DND-41 (cell line): ENCODE data around the gene EYA2.

Experiments
- ATAC-seq: fragments of 200-7000 bp; cut with Tn5 transposase; 3 replicates; pipeline ENCODE4 v1.9.1; 2021; ENCODE audit warnings: low read depth; ENCODE audit not compliant: insufficient read depth
- DNase-seq: peaks from one replicate; pipeline ENCODE4 v3.0.0-alpha.2; 2020
- H2AFZ ChIP-seq: 2 replicates; pipeline ENCODE4 v1.6.0; 2012; ENCODE audit warnings: low read depth, low read length
- H3K27ac ChIP-seq: 2 replicates; pipeline ENCODE4 v1.5.1; 2012; ENCODE audit warnings: low read length, inconsistent platforms
- H3K27me3 ChIP-seq: fragments of 200-600 bp; sonication (generic); 2 replicates; pipeline ENCODE4 v1.6.0; 2012; ENCODE audit warnings: low read length, mild to moderate bottlenecking, inconsistent platforms; ENCODE audit not compliant: insufficient read depth, poor library complexity
- H3K36me3 ChIP-seq: 2 replicates; pipeline ENCODE4 v1.5.1; 2012; ENCODE audit warnings: low read length, inconsistent platforms; ENCODE audit not compliant: insufficient read depth
- H3K4me1 ChIP-seq: 2 replicates; pipeline ENCODE4 v1.5.1; 2012; ENCODE audit warnings: mild to moderate bottlenecking, low read length; ENCODE audit not compliant: insufficient read depth
- H3K4me2 ChIP-seq: 2 replicates; pipeline ENCODE4 v1.6.0; 2012; ENCODE audit warnings: mild to moderate bottlenecking, moderate library complexity, low read length, inconsistent platforms; ENCODE audit not compliant: insufficient read depth
- H3K4me3 ChIP-seq, 2 experiments: fragments of 200-600 bp in 1 of 2; shearing (Covaris generic) in 1 of 2; 2 replicates each; pipeline ENCODE4 v1.5.1; 2012 to 2016; ENCODE audit warnings: inconsistent platforms in 2 of 2, low read length in 2 of 2, mild to moderate bottlenecking in 2 of 2, low read depth in 1 of 2, moderate library complexity in 1 of 2
- H3K79me2 ChIP-seq: 2 replicates; pipeline ENCODE4 v1.6.0; 2012; ENCODE audit warnings: low read length, inconsistent platforms; ENCODE audit not compliant: insufficient read depth
- H3K9ac ChIP-seq: 2 replicates; pipeline ENCODE4 v1.6.0; 2012; ENCODE audit warnings: low read depth, mild to moderate bottlenecking, inconsistent platforms, low read length, moderate library complexity
- H3K9me3 ChIP-seq: 2 replicates; pipeline ENCODE4 v1.5.1; 2012; ENCODE audit warnings: low read length, moderate library complexity, mild to moderate bottlenecking, inconsistent platforms; ENCODE audit not compliant: insufficient read depth, severe bottlenecking
- H4K20me1 ChIP-seq: 2 replicates; pipeline ENCODE4 v1.6.0; 2012; ENCODE audit warnings: low read length; ENCODE audit not compliant: insufficient read depth
- EZH2 ChIP-seq: IDR thresholded peaks from 3 replicates; pipeline ENCODE4 v1.6.1; 2012; ENCODE audit warnings: borderline replicate concordance, low read depth, mild to moderate bottlenecking, moderate library complexity, low read length, inconsistent platforms; ENCODE audit not compliant: severe bottlenecking
- TF ChIP-seq, protein P1 (sequence below): IDR thresholded peaks from 2 replicates; pipeline ENCODE4 v1.5.1; 2012; ENCODE audit warnings: borderline replicate concordance, low read length, moderate library complexity, mild to moderate bottlenecking; ENCODE audit not compliant: poor library complexity, severe bottlenecking; ENCODE audit errors: extremely low read depth

EYA2 gene

DNA sequence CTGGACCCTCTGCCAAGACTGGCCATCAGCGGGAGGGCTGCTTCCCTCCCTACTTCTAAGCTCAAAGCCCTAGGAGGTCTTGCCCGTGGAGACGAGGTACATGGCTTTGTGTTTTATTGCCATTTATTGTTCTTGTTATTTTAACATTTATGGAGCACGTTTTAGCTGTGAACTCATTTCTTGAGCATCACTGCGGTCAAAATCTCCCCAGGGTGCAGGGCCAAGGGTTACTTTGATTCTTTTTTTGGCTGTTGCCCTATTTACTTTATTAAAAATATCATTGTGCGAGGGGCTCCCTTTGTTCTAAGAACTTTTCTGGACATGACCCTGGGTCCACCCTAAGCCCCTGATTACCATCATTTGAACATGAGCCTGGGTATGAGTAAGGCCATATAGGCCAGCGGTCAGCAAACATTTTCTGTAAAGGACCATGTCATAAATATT, 51.6 kb downstream of the EYA2 start:
- TF ChIP-seq, protein P1, sequence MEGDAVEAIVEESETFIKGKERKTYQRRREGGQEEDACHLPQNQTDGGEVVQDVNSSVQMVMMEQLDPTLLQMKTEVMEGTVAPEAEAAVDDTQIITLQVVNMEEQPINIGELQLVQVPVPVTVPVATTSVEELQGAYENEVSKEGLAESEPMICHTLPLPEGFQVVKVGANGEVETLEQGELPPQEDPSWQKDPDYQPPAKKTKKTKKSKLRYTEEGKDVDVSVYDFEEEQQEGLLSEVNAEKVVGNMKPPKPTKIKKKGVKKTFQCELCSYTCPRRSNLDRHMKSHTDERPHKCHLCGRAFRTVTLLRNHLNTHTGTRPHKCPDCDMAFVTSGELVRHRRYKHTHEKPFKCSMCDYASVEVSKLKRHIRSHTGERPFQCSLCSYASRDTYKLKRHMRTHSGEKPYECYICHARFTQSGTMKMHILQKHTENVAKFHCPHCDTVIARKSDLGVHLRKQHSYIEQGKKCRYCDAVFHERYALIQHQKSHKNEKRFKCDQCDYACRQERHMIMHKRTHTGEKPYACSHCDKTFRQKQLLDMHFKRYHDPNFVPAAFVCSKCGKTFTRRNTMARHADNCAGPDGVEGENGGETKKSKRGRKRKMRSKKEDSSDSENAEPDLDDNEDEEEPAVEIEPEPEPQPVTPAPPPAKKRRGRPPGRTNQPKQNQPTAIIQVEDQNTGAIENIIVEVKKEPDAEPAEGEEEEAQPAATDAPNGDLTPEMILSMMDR, result no peak
- no peak for TF ChIP-seq EZH2
- peaks cover 17% of the 10 kb centered on the region for H3K27me3 ChIP-seq

DNA sequence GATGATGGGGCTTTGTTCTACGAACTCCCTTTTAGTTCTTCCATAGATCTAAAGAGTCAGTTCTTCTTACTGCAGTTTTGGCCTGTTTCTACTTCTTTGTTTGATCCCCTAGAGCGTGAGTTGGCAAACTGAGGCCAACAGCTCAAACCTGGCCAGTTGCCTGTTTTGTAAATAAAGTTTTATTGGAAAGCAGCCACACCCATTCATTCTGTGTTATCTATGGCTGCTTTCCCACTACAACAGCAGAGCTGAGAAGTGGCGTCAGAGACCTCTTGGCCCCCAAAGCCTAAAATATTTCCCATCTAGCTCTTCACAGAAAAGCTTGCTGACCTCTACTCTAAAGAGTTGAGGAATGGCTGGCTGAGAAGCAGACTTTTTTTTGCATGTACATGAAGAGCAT, 52.2 kb downstream of the EYA2 start:
- ATAC-seq (no peak), DNase-seq (no peak)
- no peak for TF ChIP-seq EZH2
- TF ChIP-seq, protein P1, result no peak
- Histone ChIP-seq H3K4me3 (no peak overlapping the region), H4K20me1 (no peaks in the 10 kb centered on the region), H3K36me3 (no peaks in the 10 kb centered on the region), H3K4me2 (no peak overlapping the region), H3K4me1 (no peaks in the 10 kb centered on the region), H3K27me3 (peaks cover 11% of the 10 kb centered on the region), H3K9me3 (no peaks in the 10 kb centered on the region), H3K27ac (no peak overlapping the region), H3K9ac (no peak overlapping the region), H2AFZ (no peak overlapping the region), H3K79me2 (no peaks in the 10 kb centered on the region)

More for the DNA sequence above, 51.6 kb downstream of the EYA2 start:
- Histone ChIP-seq H4K20me1 (no peaks in the 10 kb centered on the region), H3K79me2 (no peaks in the 10 kb centered on the region), H3K36me3 (no peaks in the 10 kb centered on the region), H3K4me2 (no peak overlapping the region), H3K9me3 (no peaks in the 10 kb centered on the region), H3K4me3 (no peak overlapping the region), H3K9ac (no peak overlapping the region), H2AFZ (no peak overlapping the region), H3K4me1 (no peaks in the 10 kb centered on the region), H3K27ac (no peak overlapping the region)
- ATAC-seq (no peak), DNase-seq (no peak)

DNA sequence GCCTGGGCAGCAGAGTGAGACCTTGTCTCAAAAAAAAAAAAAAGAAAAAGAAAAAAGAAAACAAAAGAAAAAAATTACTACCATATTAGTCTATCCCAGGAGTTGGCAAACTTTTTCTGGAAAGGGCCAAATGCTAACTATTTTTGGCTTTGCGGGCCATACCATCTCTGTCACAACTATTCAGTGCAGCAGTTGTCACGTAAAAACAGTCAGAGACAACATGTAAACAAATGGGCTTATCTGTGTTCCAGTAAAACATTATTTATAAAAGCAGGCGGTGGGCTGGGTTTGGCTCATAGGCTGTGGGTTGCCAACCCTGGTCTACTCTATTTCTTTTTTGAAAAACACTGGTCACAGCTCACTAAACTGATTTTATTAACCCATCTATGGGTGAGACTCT, 53.4 kb downstream of the EYA2 start:
- Histone ChIP-seq H3K27me3 (peaks cover 9% of the 10 kb centered on the region), H4K20me1 (no peaks in the 10 kb centered on the region), H3K9me3 (no peaks in the 10 kb centered on the region), H3K4me2 (no peak overlapping the region), H2AFZ (no peak overlapping the region), H3K36me3 (no peaks in the 10 kb centered on the region), H3K9ac (no peak overlapping the region), H3K27ac (no peak overlapping the region), H3K4me1 (no peaks in the 10 kb centered on the region), H3K79me2 (no peaks in the 10 kb centered on the region), H3K4me3 (no peak overlapping the region)
- TF ChIP-seq, protein P1, result no peak
- DNase-seq, result no peak
- no peak for ATAC-seq

- Histone ChIP-seq H3K4me1 (no peaks in the 10 kb centered on the region), H4K20me1 (no peaks in the 10 kb centered on the region), H3K4me3 (no peak overlapping the region), H3K4me2 (no peak overlapping the region), H3K79me2 (no peaks in the 10 kb centered on the region), H3K9ac (no peak overlapping the region), H3K27ac (no peak overlapping the region), H2AFZ (no peak overlapping the region), H3K36me3 (no peaks in the 10 kb centered on the region), H3K27me3 (no peaks in the 10 kb centered on the region), H3K9me3 (no peaks in the 10 kb centered on the region)
- ATAC-seq (no peak), DNase-seq (no peak)
- no peak for TF ChIP-seq EZH2
- TF ChIP-seq, protein P1, result no peak
These were observed 56.8 kb downstream of the EYA2 start for GRCh38 chr20:46951405-46951804.
